Embryonic facial prominence (tissue), 1 donor: ENCODE data around the gene NEUROG1.
"Not testable (repeated sequence)": the region's sequence is repeated elsewhere in the genome, so short reads cannot be mapped to it uniquely, and the experiment has no call there.

Experiments used
- DNase-seq: peaks from one replicate; pipeline ENCODE4 v3.0.0-alpha.2; 2016; ENCODE audit errors: extremely low spot score

The NEUROG1 gene

DNA sequence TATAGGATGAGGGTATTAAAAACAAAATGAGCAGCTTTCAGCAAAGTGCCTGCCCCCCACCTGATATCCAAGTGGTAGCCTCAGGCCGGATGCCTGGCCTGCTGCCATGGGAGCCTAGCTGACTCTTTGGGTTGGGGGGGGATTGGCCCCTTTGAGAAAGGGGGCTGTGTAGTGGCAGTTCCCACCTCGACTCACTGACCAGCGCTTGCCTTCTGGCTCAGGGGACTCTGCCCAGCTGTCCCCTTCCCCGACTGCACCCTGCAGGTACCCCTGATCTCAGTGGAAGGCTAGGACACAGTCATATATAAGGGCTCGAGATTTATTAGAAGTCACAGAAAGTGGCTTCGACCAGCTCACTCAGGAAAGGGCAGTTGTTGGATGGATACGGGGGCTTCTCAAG lies 1.5 kb upstream of the NEUROG1 start:
- DNase-seq, result no peak

DNA sequence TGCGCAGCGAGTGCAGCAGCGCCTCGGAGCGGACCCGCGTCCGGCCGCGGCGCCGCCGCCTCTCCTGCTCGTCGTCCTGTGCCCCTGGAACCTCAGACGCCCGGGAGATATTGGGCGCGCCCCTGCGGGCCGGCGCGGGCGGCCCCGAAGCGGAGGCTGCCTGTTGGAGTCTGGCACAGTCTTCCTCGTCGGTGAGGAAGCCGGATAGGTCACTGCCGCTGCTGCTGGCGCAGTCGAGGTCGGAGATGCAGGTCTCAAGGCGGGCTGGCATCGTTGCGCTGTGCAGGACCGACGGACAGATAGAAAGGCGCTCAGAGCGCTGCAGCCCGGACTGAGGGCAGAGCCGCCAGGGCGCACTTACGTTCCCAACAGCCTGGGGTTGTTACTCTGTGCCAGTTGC lies 344 bp downstream of the NEUROG1 start:
- no peak for DNase-seq

DNA sequence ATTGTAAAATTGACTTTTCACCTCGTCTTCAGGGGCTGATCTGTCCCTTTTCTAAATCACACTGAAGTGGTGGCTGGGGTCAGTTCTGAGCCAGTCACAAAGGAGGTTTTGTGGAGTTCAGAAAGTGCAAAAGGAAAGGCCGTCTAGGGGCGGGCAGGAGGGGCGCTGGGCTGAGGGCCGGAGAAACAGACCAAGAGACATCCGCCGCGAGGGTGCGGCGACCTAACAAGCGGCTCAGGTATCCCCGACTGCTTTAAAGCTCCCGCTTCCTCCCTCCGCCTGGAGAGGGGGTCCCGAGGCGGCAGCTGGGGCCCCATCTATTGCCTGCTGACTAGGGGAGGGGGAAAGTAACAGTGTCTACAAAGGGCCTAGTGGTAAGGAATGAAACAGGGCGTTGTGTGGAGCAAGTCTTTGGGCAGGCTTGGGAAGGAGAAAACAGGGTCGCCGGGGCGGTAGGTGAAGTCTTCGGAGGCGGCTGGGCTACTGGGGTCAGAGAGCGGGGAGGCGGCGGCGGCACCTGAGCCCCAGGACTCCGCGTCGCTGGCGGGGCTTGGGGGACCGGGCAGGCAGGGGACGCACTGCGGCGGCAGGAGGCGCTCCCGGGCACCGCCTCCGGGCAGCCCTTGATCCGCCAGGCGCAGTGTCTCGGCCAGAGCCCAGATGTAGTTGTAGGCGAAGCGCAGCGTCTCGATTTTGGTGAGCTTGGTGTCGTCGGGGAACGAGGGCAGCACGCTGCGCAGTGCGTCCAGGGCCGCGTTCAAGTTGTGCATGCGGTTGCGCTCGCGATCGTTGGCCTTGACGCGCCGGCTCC lies 950 bp downstream of the NEUROG1 start:
- no peak for DNase-seq

DNA sequence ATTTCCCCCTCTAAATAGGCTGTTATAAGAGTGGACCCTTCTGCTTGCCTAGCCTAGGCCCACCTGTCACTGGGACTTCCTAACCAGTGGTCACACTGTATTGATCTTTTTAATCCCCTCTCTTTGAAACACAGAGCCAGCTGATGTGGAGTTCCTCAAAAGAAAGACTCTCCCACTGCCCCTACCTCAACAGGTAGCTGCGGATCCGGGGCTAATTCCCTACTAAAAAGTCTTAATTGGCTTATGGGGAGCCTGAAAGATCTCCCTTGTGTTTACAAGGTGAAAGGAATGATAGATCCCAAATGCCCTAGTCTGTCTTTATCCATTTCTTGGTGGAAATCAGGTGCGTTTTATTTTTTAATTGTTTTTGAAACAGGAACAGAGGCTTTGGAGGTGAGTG lies 2.0 kb downstream of the NEUROG1 start:
- DNase-seq, result no peak

DNA sequence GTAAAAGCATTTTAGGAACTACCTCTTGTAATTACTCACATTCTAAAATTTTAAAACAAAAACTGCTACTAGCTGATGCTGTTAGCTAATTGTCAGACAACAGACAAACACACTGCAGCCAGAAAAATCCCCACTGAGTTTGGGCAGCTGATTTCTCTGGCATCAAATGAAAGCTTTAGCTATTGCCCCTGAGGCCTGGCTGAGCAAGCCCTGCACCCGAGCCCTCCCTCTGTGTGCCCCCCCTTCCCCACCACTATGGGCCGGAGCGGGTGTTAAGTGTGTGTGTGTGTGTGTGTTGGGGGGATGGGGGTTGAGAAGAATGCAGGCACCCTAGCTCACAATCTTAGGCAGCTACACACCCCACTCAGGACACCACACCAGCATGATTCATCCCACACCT lies 2.4 kb downstream of the NEUROG1 start:
- DNase-seq, result no peak

DNA sequence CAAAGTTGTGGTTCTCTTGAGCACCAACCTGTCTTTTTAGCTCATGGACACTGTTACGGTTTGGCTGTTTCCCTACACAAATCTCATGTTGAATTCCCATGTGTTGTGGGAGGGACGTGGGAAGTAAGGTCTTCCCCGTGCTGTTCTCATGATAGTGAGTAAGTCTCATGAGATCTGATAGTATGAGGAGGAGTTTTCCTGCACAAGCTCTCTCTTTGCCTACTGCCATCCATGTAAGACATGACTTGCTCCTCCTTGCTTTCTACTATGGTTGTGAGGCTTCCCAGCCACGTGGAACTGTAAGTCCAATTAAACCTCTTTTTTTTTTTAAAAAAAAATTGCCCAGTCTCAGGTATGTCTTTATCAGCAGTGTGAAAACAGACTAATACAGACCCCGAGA lies 6.2 kb downstream of the NEUROG1 start:
- not testable (repeated sequence) for DNase-seq

DNA sequence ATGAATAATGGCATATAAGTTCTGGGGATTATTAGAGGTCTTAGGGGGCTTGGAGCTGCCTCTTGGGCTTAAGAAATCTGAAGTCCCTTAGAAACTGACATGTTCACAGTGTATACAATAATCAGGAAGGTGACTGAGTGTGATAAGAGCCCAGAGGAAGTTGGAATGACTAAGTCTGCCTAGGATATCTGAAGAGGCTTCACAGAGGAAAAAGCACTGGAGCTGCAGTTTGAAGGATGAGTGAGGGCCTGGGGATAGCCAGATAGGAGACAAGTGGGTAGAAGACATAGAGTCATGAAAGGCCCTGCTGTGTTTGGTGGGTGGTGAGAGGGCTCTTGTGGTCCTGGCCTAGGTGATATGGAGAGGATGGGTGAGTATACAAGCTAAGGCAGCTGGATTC lies 8.8 kb downstream of the NEUROG1 start:
- no peak for DNase-seq

DNA sequence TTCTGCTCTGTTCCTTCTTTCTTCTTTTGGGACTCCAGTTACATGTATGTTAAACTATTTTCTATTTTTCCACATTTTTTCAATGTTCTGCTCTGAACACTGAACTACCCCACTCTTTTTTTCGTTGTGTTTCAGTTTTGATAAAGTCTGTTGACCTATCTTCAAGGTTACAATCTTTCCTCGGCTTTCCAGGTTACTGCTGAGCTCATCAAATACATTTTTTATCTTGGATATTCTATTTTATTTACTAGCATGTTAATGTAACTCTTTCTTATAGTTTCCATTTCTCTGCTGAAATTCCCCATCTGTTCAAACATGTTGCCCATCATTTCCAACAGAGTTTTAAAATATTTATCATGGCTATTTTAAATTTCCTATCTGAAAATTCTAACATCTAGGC lies 13.8 kb downstream of the NEUROG1 start:
- DNase-seq, result no peak

DNA sequence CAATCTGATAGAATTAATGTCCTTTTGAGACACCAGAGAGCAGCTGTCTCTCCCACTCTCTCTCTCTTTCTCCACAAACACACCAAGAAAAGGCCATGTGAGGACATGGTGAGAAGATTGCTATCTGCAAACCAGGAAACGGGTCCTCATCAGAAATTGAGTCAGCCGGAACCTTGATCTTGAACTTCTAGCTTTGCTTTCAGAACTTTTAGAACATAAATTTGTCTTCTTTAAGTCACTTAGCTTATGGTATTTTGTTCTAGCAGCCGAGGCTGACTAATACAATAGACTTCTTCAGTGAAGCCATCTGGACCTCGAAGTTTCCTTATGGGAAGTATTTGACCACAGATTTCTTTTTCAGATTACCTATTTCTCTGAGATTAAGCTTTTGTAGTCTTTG lies 18.1 kb downstream of the NEUROG1 start:
- DNase-seq, result no peak

DNA sequence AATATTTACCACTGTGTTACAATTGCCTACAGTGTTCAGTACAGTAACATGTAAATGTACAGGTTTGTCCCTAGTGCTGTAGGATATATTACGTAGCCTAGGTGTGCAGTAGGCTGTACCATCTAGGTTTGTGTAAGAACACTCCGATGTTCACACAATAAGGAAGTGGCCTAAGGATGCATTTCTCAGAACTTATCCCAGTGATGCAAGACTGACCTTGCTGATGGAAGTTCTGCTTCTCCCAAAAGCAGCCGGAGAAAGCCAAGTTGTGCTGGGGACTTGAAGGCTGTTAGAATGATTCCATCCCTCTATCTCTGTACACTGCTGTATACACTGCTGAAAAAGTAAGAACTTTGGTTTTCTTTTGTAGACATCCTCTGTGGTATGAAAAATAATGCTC lies 21.6 kb downstream of the NEUROG1 start:
- DNase-seq, result no peak

DNA sequence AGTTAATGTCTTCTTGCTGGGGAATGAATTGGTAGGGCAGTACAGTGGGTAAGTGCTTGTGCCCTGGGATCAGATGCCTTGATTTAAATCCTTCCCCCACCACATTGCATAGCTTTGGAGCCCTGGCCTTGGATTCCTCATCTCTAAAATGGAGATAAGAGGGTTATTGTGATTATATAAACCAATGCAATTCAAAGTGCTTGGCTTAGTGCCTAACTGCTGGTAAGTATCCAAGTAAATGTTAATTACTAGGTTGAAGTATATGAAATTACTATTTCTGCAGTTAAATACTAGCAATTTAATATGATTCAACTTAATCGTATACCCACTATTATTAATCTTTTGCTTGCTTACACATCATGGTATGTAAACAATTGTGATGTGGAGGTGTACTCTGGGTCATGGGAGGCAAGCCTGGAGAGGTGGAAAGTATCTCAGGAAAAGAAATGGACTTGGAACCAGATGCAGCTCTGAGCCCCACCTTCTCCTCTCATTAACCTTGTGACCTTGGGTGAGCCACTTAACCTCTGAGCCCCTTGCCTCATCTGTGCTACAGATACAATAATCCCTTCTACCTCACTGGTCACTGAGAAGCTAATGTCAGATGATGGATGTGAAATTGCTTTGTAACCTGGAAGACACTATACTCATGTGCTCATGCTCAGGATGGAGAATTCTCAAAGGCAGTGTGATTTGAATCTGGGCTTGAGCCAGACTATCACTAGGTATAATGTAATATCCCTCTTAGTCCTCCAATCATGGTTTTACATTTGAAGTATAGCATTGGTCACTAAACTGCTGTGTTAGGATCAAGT lies 23.8 kb downstream of the NEUROG1 start:
- DNase-seq, result no peak

DNA sequence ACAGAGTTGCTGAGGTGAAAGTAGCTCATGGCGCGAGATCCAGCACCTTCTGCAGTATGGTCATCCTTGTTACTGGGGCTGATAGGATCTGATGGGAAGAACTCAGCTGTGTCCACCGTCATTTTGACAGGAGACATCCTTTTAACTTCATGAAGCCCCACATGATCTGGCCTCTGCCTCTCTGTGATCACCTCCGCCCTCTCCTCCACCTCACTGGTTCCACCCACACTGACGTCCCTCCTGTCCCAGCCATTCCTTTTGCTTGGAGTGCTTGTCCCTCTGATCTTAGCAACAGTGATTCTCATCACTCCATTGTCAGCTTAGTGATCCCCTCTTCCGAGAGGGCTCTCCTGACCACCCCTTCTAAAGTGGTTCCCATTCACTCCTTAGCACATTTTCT lies 25.8 kb downstream of the NEUROG1 start:
- DNase-seq, result no peak

DNA sequence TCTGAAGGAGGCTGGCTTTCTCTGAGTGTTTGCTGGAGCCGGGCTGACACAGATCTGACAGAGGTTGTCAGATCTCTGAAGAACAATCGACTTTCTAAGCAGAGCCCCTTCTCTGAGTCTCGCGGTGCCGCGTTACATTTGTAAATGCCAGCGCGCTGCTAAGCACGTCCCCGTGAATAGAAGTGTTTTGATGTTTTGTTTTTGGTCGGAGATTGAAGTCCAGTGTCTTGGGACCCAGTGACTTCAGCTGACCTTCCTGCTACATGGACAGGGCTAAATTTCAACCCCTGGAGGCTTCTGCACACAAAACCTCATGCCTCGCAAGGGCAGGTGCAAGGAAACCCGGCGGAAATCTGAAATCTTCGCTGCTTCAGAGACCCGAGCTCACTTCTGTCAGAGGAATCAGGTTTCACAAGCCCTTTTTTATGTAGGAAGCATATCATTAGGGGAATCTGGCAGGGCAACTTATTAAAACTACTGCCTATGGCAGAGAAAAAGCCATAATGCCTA lies 27.2 kb downstream of the NEUROG1 start:
- no peak for DNase-seq

DNA sequence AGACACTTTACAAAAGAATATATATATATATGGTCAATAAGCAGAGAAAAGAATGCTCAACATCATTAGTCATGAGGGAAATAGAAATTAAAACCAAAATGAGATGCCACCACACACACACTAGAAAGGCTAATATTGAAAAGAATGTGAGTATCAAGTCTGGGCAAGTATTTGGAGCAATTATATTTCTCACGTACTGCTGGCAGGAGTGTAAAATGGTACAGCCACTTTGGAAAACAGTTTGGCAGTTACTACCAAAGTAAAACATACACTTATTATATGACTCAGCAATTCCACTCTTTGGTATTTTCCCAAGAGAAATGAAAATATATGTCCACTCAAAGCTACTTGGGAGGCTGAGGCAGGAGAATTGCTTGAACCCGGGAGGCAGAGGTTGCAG lies 29.8 kb downstream of the NEUROG1 start:
- DNase-seq, result no peak

DNA sequence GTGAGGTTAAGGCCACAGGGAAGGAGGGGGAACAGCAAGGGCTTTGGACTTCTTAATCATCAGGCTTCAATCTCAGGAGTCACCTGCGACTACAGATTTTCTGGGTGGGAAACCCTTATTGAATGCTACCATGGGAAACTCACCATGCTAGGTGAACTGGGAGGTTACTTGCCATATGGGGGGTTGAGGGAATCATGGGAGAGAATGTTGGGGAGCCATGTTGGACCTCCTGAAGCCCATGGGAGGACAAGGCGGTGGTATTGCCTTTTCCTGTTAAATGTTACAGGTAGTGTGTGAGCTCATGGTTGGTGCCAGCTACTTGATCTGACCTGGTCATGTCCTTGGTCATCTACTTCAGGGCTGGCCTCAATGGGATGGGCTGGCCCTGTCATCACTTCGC lies 31.4 kb downstream of the NEUROG1 start:
- no peak for DNase-seq

DNA sequence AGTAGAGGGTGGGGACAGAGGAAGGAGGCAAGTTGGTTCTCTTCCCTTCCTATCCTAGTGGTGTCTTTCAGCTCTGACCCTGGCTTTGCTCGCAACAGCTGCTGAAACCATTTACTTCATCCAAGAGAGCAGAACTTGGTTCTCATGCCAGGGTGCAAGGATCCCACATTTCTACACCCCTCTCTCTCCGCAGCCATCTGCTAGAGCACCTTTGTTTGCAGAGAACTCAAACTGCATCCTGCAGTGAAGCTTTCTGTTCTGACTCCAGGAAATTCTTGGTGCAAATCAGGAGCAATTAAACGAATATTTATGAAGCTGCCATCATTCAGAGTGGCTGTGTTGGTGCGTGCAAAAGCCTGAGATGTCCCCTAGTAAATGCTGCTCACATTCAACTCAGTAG lies 31.9 kb downstream of the NEUROG1 start:
- no peak for DNase-seq

DNA sequence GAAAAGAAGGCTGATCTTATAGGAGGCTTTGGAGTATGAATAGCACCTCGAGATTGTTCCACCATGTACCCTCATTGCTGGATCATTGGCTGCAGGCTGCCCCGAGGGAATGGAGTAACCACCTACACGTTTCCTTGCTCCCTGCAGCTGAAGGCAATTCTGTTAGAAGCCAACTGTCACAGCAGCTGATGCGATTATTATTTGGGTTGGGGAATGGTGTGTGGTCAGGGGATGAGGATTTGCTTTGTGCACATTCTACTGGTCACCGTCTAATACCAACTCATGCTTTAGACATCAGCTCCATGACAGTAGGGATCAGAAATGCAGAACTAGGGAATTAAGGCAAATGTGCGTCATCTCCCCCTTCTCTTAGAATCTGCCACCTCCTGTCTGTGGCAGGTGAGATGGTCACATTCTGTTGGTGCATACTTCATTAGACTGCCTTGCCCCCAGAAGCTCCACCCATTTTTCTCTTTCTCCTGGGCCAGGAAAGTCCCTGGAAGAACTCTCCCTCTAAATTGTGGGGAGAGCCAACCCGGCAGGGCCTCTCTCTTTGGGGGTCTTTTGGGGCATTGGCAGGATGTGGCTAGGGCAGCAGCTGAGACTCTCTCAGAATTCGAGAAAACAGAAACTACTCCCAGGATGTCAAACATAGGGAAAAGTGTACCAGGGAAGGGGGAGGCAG lies 32.8 kb downstream of the NEUROG1 start:
- no peak for DNase-seq

DNA sequence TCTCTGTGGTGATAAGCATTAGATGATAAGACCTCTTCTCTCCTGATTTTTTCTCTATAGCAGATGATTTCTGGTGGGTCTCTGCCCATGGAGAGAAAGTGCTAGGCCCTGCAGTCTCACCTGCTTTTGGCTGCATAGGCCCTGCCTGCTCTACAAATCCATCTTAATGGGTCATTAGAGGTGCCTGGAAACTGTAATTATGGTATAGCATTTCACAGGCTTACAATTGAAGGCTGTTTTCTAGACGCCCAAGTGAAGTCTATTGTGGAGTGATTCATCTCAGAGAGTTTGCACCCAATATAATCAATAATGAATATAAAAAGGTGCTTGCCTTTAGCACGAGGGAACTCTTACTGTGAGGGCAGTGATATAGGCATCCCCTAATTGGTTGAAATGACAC lies 33.8 kb downstream of the NEUROG1 start:
- DNase-seq, result no peak

DNA sequence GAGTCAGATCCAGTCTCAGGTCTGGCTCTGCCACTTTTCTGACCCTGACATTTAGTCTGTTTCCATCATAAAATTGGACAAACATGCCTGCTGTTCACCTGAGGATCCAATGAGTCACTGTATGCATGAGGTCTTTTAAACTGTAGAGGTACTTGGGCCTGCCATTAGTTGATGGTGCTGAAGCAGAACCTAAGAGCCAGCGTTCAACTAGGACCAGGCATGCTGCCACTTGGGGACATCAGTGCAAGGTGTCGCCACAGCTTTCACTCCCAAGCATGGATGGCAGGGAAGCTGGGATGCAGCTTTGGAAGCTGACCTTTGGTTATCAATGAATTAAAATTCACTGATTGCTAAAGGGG lies 37.1 kb downstream of the NEUROG1 start:
- DNase-seq, result no peak

DNA sequence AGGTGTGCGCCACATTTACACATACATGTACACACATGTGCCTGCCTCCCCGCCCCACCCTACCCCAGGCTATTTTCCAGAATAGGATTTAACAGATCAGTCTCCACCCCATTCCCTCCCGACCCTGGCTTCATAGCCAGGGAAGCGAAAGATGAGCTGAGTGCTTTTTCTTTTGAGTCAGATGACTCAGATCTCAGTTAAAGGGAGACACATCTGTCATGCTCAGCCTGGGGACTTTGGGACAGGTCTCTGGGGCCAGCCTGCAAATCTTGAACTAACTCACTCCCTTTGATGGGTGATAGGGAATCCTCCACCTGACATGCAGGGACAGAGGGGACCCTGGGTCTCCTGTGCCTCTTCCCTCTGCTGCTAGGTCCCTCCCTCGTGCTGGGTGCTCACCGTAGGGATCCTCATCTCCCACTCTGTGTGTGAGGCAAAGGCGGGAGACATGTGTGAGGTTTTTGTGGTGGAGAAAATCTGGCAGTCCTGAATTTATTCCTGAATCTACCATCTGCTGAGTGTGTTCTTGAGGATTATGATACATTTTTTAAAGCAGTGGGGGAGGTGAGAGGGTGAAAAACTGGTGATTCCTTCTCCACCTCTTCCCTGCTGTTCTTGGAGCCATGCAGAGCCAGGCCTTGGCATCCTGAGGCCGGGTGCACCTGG lies 37.7 kb downstream of the NEUROG1 start:
- DNase-seq, result no peak

DNA sequence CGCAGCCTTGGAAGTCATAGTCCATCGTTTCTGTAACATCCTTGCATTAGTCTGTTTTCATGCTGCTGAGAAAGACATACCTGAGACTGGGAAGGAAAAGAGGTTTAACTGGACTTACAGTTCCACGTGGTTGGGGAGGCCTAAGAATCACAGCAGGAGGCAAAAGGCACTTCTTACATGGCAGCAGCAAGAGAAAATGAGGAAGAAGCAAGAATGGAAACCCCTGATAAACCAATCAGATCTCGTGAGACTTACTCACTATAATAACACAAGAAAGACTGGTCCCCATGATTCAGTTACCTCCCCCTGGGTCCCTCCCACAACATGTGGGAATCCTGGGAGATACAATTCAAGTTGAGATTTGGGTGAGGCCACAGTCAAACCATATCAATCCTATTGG lies 40.2 kb downstream of the NEUROG1 start:
- DNase-seq, result not testable (repeated sequence)

DNA sequence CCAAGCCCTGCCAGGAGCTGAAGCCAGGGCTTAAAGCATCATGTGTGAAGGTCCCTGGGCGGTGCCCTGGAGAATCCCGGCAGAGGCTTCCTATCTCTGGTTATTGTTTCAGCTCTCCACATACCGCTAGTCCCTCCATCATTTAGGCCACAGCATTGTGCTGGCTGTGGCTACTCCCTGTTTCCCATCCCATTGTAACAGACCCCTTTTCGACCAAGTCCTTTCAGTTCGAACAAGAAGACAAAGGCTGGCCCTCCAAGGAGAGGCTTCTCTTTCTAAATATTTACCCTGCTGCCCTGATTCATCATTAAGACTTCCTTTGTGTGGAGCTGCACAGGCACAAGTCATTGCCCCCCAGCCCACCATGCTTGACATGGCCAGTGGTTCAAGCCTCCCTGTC lies 41.6 kb downstream of the NEUROG1 start:
- DNase-seq, result no peak
